H1 (cell line): ENCODE measurements around the gene MIA3. TPM values are rescaled to one million over a fixed set of nuclear protein-coding genes. Genes with fewer than 3 reads are reported as not detected.
"Not testable (repeated sequence)": the region's sequence is repeated elsewhere in the genome, so short reads cannot be mapped to it uniquely, and the experiment has no call there.

Experiments used
- CTCF ChIA-PET: fragments of 300-600 bp; sonication (Branson Sonifier 250); formaldehyde crosslinking; loops from one replicate; lab custom pipeline; 2021; ENCODE audit not compliant: partially characterized antibody; lab: Charles Lee
- POLR2A ChIA-PET: fragments of 300-600 bp; sonication (Branson Sonifier 250); formaldehyde crosslinking; loops from one replicate; lab custom pipeline; 2021; ENCODE audit warnings: inconsistent platforms; ENCODE audit not compliant: partially characterized antibody; lab: Charles Lee
- DNase-seq, 2 experiments: peaks; one replicate each; pipeline versions ENCODE4 v3.0.0 to v3.0.0-alpha.2; 2010 to 2022; ENCODE audit warnings: low spot score in 2 of 2, low read depth in 1 of 2, mixed read lengths in 1 of 2
- FAIRE-seq: peaks from 2 replicates; lab custom pipeline; 2011; peaks lifted over from hg19 to GRCh38; lab: Jason Lieb, UNC
- H2AFZ ChIP-seq: 2 replicates; pipeline ENCODE4 v1.8.1; 2012; ENCODE audit warnings: low read length, inconsistent platforms
- H2AK5ac ChIP-seq: 2 replicates; pipeline ENCODE4 v1.6.1; 2013; ENCODE audit warnings: low read depth, low read length
- H2BK120ac ChIP-seq: replicated peaks from 2 replicates; pipeline ENCODE3; 2013; ENCODE audit warnings: low read depth, low read length, inconsistent platforms
- H2BK12ac ChIP-seq: 2 replicates; pipeline ENCODE4 v1.6.1; 2013; ENCODE audit warnings: low read depth, low read length
- H2BK15ac ChIP-seq: 2 replicates; pipeline ENCODE4 v1.6.1; 2013; ENCODE audit warnings: low read length
- H2BK20ac ChIP-seq: 2 replicates; pipeline ENCODE4 v1.6.1; 2013; ENCODE audit warnings: low read length
- H2BK5ac ChIP-seq: 2 replicates; pipeline ENCODE4 v1.6.1; 2013; ENCODE audit warnings: low read depth, low read length
- H3K14ac ChIP-seq: 2 replicates; pipeline ENCODE4 v1.6.1; 2013; ENCODE audit warnings: inconsistent platforms; ENCODE audit not compliant: insufficient read length
- H3K18ac ChIP-seq: 2 replicates; pipeline ENCODE4 v1.6.1; 2013; ENCODE audit warnings: low read length; ENCODE audit errors: extremely low read depth
- H3K23ac ChIP-seq: 2 replicates; pipeline ENCODE4 v1.6.1; 2013; ENCODE audit warnings: inconsistent platforms; ENCODE audit not compliant: insufficient read length
- H3K23me2 ChIP-seq: 2 replicates; pipeline ENCODE4 v1.6.1; 2013; ENCODE audit warnings: low read depth, low read length
- H3K27ac ChIP-seq: 2 replicates; pipeline ENCODE4 v1.6.1; 2011; ENCODE audit warnings: low read depth, low read length, inconsistent platforms
- H3K27me3 ChIP-seq, 4 experiments: replicated peaks in 1 of 4; 1 replicate in 1 of 4; 2 replicates in 3 of 4; pipeline versions ENCODE4 v1.6.1 to v1.8.1; 2011 to 2013; ENCODE audit warnings: low read length in 3 of 4, mild to moderate bottlenecking in 3 of 4, inconsistent platforms in 2 of 4, mixed read lengths in 2 of 4, moderate library complexity in 1 of 4; ENCODE audit not compliant: control insufficient read depth in 3 of 4, insufficient read depth in 3 of 4; ENCODE audit errors: extremely low read depth in 1 of 4
- H3K36me3 ChIP-seq, 4 experiments: 2 replicates each; pipeline versions ENCODE4 v1.6.1 to v1.8.1; 2011 to 2013; ENCODE audit warnings: mild to moderate bottlenecking in 4 of 4, low read length in 3 of 4, moderate library complexity in 2 of 4, control low read depth in 1 of 4, inconsistent platforms in 1 of 4; ENCODE audit not compliant: insufficient read depth in 4 of 4, control insufficient read depth in 2 of 4
- H3K4ac ChIP-seq: replicated peaks from 2 replicates; pipeline ENCODE3; 2013; ENCODE audit warnings: low read length, low read depth, mixed read lengths, inconsistent platforms; ENCODE audit not compliant: insufficient read length
- H3K4me1 ChIP-seq, 4 experiments: replicated peaks in 1 of 4; 1 replicate in 1 of 4; 2 replicates in 3 of 4; pipeline versions ENCODE4 v1.6.1 to v1.8.1; 2011 to 2013; ENCODE audit warnings: low read length in 3 of 4, inconsistent platforms in 2 of 4, mixed read lengths in 1 of 4; ENCODE audit not compliant: insufficient read depth in 4 of 4, control insufficient read depth in 3 of 4
- H3K4me2 ChIP-seq, 2 experiments: 2 replicates each; pipeline versions ENCODE4 v1.6.1 to v1.8.1; 2011 to 2013; ENCODE audit warnings: low read depth in 2 of 2, low read length in 2 of 2, control low read depth in 1 of 2, inconsistent platforms in 1 of 2, mild to moderate bottlenecking in 1 of 2; ENCODE audit not compliant: insufficient read depth in 1 of 2
- H3K4me3 ChIP-seq, 4 experiments: fragments of 200-600, 300-600 bp in 1 of 4; sonication (generic), shearing (Covaris generic), sonication (Bioruptor Twin) in 1 of 4; 2 replicates each; pipeline versions ENCODE4 v1.5.1 to v1.8.1; 2011 to 2016; ENCODE audit warnings: low read length in 4 of 4, low read depth in 3 of 4, control low read depth in 2 of 4, inconsistent platforms in 2 of 4, mild to moderate bottlenecking in 2 of 4, mixed read lengths in 1 of 4, moderate library complexity in 1 of 4; ENCODE audit not compliant: insufficient read depth in 2 of 4; ENCODE audit errors: extremely low read depth in 1 of 4
- H3K56ac ChIP-seq: replicated peaks from 2 replicates; pipeline ENCODE3; 2013; ENCODE audit warnings: low read depth, mild to moderate bottlenecking, mixed read lengths, low read length, inconsistent platforms; ENCODE audit not compliant: insufficient read length
- H3K79me1 ChIP-seq: 2 replicates; pipeline ENCODE4 v1.6.1; 2013; ENCODE audit warnings: low read depth, low read length, control low read depth
- H3K79me2 ChIP-seq, 2 experiments: 2 replicates each; pipeline versions ENCODE4 v1.6.1 to v1.8.1; 2012 to 2013; ENCODE audit warnings: low read length in 2 of 2, mild to moderate bottlenecking in 2 of 2, inconsistent platforms in 1 of 2; ENCODE audit not compliant: insufficient read depth in 2 of 2, control insufficient read depth in 1 of 2
- H3K9ac ChIP-seq, 4 experiments: replicated peaks in 1 of 4; 1 replicate in 1 of 4; 2 replicates in 3 of 4; pipeline versions ENCODE4 v1.6.1 to v1.8.1; 2011 to 2013; ENCODE audit warnings: low read depth in 3 of 4, low read length in 3 of 4, control low read depth in 2 of 4, mild to moderate bottlenecking in 2 of 4, moderate library complexity in 2 of 4, inconsistent platforms in 1 of 4; ENCODE audit errors: extremely low read depth in 1 of 4
- H3K9me3 ChIP-seq, 2 experiments: 2 replicates each; pipeline versions ENCODE4 v1.6.1 to v1.8.1; 2012 to 2013; ENCODE audit warnings: mild to moderate bottlenecking in 2 of 2, moderate library complexity in 2 of 2, control low read depth in 1 of 2, inconsistent platforms in 1 of 2, low read depth in 1 of 2, low read length in 1 of 2, mixed read lengths in 1 of 2; ENCODE audit not compliant: insufficient read depth in 2 of 2
- H4K20me1 ChIP-seq, 2 experiments: replicated peaks in 1 of 2; 2 replicates each; pipeline versions ENCODE3 to v1.8.1; 2011 to 2013; ENCODE audit warnings: inconsistent platforms in 2 of 2, low read length in 2 of 2, mild to moderate bottlenecking in 1 of 2; ENCODE audit not compliant: insufficient read depth in 2 of 2, control insufficient read depth in 1 of 2
- H4K5ac ChIP-seq: 2 replicates; pipeline ENCODE4 v1.6.1; 2013; ENCODE audit warnings: low read length, low read depth, mixed read lengths, inconsistent platforms; ENCODE audit not compliant: insufficient read length
- H4K8ac ChIP-seq: 2 replicates; pipeline ENCODE4 v1.8.0; 2013; ENCODE audit warnings: mild to moderate bottlenecking, moderate library complexity, low read length, inconsistent platforms; ENCODE audit not compliant: insufficient read depth; ENCODE audit errors: extremely low read depth
- H4K91ac ChIP-seq: replicated peaks from 2 replicates; pipeline ENCODE3; 2013; ENCODE audit warnings: low read length, mixed read lengths, inconsistent platforms; ENCODE audit not compliant: insufficient read length
- WGBS, 2 experiments: shearing (Covaris generic) in 1 of 2; methylation state at CpG; one replicate each; pipeline versions ENCODE4 v1.1.6 to v1.1.7; 2013 to 2015; ENCODE audit warnings: low lambda C conversion rate in 2 of 2, mixed read lengths in 2 of 2, inconsistent platforms in 1 of 2, low coverage in 1 of 2, missing lambda C conversion rate in 1 of 2; ENCODE audit not compliant: insufficient replicate concordance in 2 of 2, insufficient coverage in 1 of 2, insufficient read length in 1 of 2; ENCODE audit errors: extremely low coverage in 1 of 2, missing lambda C conversion rate in 1 of 2; 5-methylcytosine and 5-hydroxymethylcytosine counted together
- polyA plus RNA-seq, 7 experiments: library from polyadenylated mRNA; depleted of rRNA in 3 of 7; stranded (reverse) in 5 of 7; unstranded in 2 of 7; fragments of >200 nt in 5 of 7; fragments of 200-250 nt in 2 of 7; gene quantifications; 1 replicate in 5 of 7; 2 replicates in 1 of 7; 4 replicates in 1 of 7; pipeline versions ENCODE4 v1.2.1 to v1.2.3, GENCODE V29; 2011 to 2013; ENCODE audit warnings: missing spikeins in 2 of 7, mixed read lengths in 2 of 7
- total RNA-seq: library from RNA; stranded (reverse); fragmentation: NEBNext Ultra II Directional; extraction: Animal tissue kit (Norgen Biotek cat#: 25700); gene quantifications from 2 replicates; pipeline ENCODE4 v1.2.1, GENCODE V29; 2021

MIA3 gene
- total and polyA plus RNA-seq, 2 of the 8 experiments (the other 6 are each of a cell fraction or from before 2014, with no cell fraction given): 69.0 to 105 TPM

- H2AK5ac ChIP-seq, H3K36me3 ChIP-seq, H3K14ac ChIP-seq, H2BK5ac ChIP-seq, H2AFZ ChIP-seq, H3K4me1 ChIP-seq, H3K23me2 ChIP-seq, H4K91ac ChIP-seq, H4K20me1 ChIP-seq, H2BK20ac ChIP-seq, H4K8ac ChIP-seq, DNase-seq, H3K23ac ChIP-seq, H2BK15ac ChIP-seq, H3K79me2 ChIP-seq, FAIRE-seq, H3K79me1 ChIP-seq, H3K9ac ChIP-seq, H3K9me3 ChIP-seq, H4K5ac ChIP-seq, H3K56ac ChIP-seq, H3K4me3 ChIP-seq, POLR2A ChIA-PET, H3K18ac ChIP-seq, H2BK12ac ChIP-seq, CTCF ChIA-PET, H3K4me2 ChIP-seq, H2BK120ac ChIP-seq, H3K4ac ChIP-seq, H3K27ac ChIP-seq, H3K27me3 ChIP-seq: not testable (repeated sequence)
- 78% methylated on average over 1 of the region's 1 CpG; no CpG with 5 or more reads in 1 of the 2 experiments for WGBS, 2 experiments
These were observed 8.8 kb upstream of the MIA3 start for GRCh38 chr1:222609111-222609510.
